DMS153 treated with DMSO at 0.1 percent for 48 hours (cell line): ENCODE data around the gene PIGO.

ENCODE experiments used
- DNase-seq: peaks from one replicate; lab custom pipeline; 2025; ENCODE audit not compliant: unreplicated experiment; lab: John Stamatoyannopoulos, UW

PIGO gene

DNA sequence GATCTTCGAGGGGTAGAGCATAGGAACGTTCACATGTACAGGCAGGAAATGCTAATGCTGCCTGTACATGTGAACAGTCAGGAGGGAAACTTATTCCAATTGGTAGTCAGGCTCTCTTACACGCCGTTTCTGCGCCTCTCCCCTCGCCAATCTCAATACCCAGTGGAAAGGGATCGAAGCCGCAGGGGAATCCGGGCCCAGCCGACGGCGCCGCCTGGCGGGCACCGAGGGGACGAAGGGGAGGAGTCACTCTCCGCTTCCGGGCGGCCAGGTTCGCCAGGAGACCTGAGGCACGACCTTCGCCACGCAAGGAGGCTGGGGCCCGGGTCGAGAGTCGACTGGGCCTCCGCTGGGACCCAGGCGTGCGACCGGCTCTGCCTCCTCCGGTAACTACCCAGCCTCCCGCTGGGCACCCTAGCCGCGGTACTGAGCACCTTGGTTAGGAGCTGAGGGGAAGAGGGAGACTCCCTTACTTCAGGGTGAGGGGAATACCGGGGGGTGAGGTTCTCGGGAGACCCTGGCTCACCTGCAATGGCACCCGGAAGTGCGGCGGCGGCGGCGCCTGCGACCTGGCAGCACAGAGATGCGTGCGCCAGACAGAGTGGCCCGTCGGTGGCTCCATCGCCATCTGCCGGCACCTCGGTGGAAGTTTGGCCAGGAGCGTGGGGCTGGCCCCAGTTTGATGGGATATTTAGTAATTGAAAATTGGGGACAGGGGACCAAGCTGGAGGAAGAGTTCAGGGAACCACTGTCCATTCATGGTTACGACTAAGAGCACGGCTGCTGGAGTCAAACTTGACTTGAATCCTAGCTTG lies at the start of gene PIGO:
TSS of gene PIGO (minus strand) at position 557 of the 815 bp plus-strand sequence. CDS start 1,026 bp downstream, outside the sequence.
- DNase-seq, result peak; percentile 82

DNA sequence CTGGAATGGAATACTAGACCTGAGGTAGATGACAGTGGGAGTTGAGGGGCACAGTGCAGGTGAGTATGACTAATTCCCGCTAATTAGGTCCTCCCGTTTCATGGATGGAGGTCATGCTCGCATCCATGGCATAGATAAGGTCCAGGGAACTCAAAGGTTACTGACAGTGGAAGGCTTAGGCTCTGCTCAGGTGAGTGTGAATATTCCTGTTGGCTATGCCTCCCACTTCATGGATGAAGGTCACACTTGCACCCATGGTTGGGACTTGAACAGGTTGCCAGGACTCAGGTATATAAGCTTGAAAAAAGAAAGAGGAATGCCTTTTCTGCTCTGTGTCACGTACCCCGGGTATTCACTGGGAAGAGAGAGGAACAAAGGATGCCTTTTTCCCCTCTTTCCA lies 45.6 kb upstream of the PIGO start:
- no peak for DNase-seq

DNA sequence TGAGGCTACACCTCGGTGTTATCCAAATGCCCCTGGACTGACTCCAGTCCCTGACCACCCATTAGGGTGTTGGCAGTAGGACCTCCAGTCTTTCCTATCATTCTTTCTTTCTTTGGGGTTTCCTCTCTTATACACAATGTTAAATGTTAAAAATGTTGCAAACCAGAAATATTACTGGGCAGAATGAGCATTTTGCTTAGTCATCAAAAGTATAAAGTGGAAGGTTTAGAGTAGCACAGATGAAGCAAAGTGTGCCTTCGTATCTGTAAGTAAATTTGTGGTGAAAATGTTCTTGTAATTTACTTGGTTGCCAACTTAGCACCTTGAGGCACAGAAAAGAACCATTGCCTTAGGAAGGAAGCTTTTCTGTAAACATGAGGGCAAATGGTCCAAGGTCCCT lies 43.7 kb upstream of the PIGO start:
- DNase-seq, result no peak

DNA sequence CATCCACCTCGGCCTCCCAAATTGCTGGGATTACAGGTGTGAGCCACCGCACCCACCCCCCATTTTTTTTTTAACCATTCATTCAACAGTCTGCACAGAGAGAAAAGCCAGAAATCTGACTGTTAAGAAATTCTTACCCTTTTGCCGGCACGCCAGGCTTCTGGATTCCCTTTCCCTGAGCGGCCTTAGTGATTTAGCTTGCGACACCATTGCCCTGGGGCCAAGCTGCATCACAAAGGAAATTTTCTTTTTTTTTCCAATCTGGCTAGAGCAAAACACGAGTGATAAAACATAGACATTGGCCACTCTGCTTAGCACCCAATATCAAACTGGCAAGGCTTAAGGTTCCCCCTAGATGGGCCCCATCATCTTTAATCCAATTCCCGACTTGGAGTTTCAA lies 40.5 kb upstream of the PIGO start:
- no peak for DNase-seq

DNA sequence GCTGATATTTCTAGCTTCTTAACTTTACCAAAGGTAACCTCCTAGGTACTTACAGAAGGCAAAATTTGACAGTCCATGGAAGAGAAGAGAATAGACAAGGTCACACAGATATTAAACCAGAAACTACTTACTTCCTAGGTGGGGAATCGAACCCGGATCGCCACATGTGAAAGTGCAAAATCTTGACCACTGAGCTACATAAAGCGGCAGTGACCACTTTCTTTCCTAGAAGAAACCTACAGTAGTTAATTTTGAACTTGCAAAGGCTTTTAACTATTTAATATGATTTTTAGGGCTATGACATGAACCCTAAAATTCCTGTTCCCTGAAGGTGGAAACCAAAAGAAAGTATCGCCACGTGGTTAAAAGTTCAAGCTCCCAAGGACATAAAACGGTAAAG lies 39.6 kb upstream of the PIGO start:
- no peak for DNase-seq

DNA sequence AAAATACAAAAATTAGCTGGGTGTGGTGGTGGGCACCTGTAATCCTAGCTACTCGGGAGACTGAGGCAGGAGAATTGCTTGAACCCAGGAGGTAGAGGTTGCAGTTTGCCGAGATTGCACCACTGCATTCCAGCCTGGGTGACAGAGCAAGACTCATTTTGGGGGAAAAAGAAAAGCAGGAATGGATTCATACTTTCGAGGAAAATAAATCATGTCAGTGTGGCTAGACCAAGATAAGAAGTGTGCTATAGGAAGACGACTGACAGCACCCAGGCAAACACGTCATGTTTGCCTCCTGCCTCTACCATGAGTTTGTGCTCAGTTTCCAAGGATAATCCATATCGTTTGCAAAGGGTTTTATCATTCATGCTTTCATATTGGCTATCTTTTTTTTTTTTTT lies 38.5 kb upstream of the PIGO start:
- DNase-seq, result no peak

DNA sequence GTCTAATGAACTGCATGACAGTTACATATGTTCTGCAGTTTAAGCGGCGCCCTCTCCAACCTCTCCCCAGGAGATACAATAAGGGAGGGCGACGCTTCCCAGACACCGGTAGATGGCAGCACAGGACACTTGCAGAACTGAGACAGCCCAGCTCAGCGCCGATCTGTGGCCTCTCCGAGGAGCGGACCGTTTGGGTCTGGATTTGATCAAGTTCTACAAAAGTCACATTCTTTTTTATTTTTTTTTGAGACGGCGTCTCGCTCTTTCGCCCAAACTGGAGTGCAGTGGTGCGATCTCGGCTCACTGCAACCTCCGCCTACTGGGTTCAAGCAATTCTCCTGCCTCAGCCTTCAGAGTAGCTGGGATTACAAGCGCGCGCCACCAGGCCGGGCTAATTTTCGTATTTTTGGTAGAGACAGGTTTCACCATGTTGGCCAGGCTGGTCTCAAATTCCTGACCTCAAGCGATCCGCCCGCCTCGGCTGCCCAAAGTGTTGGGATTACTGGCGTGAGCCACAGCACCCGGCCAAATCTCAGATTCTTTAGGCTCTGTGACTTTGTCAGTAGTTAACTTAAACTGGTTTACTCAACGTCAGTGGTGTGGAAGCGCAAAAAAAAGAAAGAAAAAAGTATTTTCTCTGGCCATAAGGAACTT lies 20.6 kb upstream of the PIGO start:
- peak; percentile 82 for DNase-seq

DNA sequence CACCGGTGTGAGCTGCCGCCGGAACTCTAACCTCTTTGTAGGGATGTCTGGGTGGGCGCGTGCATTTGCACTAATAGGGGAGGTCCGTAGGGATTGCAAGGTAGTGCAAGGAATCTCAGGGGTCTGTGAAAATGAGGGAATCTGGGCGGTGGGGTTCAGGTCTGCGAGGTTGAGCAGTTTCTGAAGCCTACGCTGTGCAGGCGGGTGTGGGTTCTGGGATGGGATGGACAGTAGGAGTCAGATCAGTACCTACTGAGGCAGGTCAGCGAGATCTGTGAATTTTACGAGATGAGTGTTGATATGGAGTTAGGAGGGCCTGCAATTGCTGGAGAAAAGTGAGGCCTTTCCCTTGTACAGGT lies 20.1 kb upstream of the PIGO start:
- no peak for DNase-seq

DNA sequence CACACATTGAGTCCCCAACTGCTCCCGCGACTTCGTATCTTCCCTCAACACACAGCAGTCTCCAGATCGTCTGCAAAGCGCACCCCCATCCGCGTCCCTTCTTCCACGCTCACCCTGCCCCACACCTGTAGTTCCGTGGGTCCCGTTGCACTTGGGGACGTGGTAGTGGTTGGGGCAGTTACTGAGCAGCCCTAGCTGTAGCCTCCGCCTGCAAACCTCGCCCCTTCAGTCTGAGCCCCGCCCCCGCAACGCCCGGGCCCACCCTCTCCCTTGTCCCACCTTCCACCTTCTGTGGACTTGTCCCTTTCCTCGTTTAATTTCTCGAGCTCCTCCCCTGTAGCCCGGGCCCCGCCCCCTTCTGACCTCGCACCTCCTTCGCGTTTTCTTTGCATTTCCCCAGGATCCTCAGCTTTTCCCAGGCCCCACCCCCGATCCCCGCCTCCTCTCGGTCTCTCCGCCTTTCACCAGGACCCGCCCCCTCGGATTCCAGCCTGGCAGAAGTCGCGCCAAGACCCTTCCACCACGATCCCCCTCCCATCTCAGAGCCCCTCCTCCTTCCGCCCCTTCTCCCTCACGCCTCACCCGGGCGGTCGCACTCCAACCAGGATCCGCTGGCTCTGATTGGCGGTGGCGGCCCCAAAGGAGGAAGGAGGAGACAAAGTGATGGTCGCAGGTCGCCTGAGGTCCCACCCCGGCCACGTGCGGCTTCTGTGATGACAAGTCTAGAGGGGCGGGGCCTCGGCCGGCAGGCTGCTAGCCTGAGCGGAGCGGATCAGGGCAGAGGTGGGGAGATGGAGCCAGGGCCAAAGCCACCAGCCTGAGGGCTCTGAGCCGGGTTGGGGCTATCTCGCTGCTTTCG lies 19.5 kb upstream of the PIGO start, which contains the start of gene ATOSB:
TSS of gene ATOSB (minus strand) at position 183 of the 859 bp plus-strand sequence. CDS start 7,588 bp downstream, outside the sequence.
- DNase-seq, result peak; percentile 87

DNA sequence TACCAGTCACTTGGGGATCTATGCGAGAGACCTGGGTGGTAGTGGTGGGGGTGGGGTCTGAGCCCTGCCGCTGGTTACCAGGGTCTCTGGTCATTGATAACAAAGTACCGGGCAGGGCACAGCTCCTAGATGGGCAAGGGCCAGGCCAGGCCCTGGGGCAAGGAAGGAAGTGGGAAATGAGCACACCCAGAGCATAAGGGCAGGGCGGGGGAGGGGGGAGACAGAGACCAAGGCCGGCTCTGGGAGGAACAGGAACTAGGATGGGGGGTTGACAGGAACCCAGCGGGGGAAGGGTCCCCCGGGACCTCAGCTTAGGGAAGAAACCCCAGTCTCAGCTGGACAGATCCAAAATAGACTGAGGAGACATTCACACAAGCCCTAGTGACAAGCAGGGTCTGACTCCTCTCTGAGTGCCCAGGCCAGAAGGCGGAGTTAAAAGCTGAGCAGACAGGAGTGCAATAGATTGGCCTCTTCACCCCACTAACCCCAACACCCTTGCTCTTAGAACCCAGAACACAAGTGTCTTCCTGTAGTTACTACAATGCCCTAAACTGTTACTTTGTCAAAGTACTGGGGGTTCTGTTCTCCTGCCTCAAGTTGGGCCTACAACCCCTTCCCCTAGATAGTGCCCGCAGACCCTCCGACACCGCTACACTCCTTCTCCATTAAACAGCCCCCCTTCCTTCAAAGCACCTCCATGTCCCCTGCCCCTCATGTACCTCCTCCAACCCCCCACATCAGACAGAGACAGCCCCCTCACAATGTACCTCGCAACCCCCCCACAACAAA lies 18.6 kb upstream of the PIGO start:
- DNase-seq, result no peak

DNA sequence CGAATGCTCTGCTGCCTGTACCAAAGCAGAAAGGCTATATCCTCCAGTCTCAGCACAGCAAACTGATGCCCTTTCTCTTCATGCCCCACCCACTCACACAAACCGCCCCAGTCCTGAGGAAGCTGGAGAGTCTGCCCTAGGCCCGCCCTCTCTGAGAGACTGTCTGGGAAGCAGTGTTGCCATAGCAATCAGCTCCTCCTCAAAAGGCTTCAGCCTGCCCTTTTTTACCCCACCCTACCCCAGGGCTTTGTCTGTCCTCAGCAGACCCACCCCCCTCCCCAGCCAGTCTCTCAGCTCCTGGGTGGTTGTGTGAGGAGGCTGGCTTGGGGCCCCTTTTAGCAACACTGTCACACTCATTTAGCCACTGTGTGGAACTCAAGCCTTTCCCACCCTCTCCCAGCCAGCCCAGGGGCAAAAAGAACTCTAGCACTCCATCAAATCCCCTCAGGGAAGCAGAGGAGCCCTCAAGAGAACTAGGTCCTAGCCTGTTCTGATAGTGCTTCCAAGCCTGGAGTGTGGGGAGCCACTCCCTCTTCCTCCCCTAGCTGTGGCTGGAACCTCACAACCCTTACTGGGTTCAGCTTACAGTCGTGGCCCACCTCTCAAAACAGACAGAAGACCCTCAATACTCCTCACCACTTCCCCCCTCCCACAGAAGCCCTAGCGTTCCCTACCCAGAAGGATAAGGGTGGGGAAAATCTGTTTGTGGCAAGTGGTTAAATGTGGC lies 17.9 kb upstream of the PIGO start:
- peak; percentile 12 for DNase-seq

DNA sequence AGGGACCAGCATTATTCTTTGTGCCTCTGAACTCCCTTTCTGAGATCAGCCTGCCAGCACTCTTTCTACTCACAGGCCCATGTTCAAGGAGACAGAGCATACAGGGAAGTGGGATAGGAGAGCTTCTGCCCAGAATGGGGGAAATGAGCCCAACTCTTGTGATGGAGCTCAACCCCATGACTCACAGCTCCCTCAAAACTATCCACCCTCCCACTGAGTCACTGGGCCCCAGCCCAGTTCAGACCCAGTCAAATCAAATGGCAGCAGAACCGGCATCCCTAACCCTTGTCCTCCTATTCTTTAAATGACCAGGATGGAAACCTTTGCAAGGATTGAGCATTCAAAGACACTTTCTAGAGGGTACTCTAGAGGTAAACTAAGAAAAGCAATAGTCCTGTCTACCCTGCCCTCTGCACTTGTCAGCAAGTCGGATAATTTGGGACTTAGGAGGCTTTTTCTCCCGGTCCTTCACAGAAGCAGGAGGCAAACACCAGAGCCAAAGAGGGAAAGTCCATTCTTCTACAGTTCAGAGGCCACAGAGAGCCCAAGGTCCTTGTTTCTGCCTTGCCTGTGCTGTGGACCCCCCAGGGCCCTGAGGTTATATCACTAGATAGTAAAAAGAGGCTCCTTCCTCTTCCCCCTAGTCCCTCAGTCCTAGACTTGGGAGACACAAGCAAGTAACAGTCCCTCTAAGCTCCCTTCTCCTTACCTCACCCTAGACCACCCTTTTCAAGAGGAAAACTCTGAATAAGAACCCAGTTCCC lies 16.0 kb upstream of the PIGO start:
- no peak for DNase-seq

DNA sequence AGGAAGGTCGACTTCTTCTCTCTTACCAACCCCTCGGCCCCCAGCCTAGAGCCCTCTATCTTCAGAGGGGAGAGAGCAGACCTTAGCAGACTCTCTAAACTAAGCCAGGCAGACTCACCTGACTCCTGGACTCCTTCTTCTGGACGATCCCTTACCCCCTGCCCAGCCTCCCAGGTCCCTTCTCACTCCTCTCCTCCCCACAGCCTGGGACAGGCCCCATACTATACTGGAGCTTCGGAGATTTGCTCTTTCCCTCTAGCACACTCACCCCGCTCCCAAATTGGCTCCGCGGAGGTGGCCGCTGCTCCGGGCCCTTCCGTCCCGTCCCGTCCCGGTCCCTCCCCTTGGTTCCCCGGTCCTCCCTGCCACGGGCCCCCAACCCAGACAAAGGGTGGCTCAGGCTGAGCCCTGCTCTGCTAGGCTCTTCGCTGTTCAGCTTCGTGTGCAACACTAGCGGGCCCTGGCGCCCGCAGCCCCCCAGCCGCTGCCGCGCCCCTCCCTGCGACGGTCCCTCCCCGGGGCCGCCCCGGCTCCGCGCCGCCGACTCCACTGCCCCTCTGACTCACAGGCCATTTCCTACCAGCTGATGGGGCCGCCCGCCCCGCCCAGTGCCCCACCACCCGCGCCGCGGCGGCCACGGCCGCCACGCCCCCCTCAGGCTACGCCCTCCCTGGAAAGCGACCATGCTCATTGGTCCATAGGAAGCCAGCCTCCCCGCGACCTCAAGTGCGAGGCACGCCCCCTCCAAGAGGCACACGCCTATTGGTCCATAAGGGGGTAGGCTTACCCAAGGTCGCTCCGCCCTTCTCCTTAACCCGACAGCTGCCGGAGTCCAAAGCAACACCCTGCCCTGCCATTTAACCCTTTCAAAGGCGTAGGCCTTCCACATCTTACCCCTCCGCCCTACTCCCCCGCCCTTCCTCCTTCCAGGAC lies 14.9 kb upstream of the PIGO start:
- peak; percentile 95 for DNase-seq

DNA sequence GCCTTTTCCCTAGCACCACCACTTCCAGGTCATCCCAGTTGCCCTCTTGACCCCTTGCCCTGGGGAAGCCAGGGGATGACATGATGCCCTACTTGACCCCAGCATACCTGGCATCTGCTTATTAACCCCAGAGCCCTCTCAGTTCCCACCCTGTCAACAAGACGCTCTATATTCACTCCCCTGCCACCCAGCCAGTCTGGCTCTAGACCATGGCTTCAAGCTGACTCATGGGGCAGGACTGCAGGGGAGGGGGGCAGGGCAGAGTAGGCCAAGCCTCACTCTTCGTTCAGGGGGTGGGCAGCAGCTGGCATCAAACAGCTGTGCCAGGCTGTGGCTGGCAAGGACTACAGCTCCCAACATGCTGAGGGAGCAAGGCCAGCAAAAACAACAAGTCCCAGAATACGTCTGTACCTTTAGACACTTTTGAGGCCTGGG lies 14.0 kb upstream of the PIGO start:
- no peak for DNase-seq

DNA sequence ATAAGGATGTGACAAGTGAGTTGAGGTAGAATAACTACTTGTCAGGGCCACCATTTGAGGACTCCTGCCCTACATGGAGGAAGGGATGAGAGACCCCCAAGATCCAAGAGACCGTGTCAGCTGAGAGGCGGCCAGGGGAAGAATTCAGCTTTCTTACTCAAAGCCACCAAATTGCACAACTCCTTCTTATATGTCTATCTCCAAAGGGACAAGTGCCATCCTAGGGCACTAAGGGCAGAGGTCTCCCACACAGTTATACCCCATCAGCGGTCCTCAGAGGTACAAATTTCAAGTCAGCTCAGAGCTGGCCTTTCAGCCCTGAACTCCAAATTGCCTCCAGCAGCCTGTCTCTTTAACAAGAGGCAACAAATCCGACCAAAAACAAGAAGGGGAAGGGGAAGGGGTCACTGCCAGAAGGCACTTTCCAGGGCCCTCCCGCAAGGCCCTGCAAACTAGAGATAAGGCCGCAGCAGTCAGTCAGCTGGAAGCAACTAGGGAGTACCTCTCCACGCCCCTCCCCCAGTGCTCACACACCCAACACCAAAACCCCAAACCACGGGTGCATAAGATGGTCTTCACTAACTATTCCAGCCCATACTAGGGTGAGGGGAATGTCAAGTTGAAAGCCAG lies 12.7 kb upstream of the PIGO start:
- DNase-seq, result no peak

DNA sequence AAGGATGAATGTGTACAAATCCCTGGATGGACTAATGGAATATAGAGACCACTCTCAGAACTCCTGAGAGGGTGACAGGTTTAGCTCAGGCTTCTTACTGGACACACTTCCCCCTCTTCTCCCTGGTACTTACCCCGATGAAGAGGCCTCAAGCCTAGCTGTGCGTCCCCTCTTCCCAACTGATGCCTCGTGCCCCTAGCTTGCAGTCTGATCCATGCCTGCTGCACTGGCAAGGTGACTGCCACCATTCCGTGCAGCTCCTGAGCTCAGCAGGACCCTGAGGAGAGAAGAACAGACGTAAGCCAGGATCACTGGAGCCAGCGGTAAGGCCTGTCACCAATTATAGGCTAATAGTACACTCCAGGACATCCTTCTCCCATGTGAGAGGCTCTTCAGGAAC lies 12.1 kb upstream of the PIGO start:
- DNase-seq, result no peak

DNA sequence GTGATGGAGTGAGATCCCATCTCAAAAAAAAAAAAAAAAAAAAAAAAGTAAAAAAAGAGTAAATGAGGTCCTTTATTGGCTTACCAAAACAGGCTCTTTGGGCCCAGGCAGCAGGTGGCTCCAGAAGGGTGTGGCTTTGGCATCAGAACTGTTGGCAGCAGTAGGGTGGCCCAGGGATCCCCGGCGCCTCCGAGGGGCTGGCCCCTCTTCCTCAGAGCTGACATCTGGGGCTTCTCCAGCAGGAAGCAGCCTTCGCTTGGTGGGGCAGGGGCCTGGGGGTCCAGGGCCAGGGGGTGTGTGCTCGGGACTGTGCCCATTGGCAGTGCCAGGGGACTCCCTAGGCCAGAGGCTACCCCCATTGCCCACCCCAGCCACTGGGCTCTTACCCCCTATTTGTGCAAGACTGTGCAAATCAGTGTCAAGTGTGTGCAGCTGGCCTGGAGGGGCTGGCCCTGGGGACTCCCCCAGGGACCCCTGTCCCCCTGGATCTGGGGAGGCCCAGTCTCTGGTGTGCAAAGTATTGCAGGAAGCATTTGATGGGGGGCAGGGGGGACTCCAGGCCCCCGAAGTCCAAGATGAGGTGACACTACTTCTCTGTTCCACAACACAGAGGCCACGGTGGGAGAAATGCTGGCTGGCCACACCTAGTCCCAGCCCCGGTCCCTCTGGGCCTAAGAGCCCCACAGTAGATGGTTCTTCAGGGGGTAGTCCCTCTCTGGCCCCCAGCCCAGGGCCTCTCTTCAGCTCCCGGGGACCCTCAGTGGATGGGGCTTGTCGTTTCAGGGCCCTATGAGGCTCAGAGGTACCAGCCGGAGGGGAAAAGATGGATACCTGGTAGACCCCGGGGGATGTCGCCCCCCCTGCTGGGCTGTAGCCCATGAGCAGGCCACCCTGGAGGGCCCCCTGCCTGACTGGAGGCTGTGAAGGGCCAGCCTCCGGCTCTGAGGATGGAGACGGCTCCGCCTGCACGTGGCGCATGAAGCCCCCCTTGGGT lies 11.2 kb upstream of the PIGO start:
- DNase-seq, result no peak
